Measurements from ENCODE around the gene APCDD1L. TPM values are rescaled to one million over a fixed set of nuclear protein-coding genes. Genes with fewer than 3 reads are reported as not detected.
A peak's percentile ranks its signal among the peaks of the same experiment; 100 is the strongest.

Gene APCDD1L
- total RNA-seq, 1 experiment from 2014 or later = 2.8 TPM

DNA sequence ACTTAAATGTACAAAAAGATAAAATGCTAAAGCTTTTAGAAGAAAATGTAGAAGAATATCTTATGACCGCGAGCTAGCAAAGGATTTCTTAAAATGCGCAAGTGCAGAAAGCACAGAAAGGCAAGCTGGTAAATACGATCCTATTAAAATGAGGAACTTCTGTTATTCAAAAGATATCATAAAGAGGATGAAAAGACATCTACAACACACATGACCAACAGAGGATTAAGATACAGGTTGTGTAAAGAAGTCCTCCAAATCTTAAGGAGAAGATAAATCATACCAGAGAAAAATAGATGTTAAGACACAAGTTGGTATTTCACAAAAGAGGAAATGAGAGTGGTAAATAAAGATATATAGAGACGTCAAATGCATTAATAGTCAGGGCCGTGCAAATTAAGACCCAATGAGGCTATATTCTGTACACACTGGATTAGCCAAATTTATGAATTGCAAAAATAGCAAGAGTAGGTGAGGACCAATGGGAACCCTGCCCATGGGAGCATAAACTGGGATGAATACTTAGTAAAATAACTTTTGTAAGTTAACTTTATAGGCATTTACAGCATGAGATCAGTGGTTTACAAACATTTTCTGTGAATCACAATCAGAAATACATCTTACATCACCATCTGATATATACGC lies 23.0 kb downstream of the APCDD1L start:
- DNase-seq (ENCODE audit: low read depth) = no peak

DNA sequence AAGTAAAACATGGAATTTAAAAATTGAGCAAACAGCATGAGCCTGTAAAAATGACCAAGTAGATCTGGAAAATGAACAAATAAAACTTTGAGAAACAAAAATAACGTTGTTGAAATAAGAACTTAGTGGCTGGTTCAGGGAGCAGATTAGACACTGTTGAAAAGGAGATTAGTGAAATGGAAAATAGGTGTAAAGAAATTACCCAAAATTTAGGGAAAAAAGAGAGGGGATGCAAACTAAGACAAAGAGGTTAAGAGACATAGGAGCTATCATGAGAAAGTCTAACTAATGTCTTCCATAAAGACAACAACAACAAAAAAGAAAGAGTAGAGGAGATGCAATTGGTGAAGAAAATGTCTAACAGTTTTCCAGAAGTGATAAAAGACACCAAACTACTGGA lies 29.0 kb downstream of the APCDD1L start:
- DNase-seq (ENCODE audit: low read depth) = no peak

GRCh38 chr20:58485393-58485792 lies 29.8 kb downstream of the APCDD1L start:
- no peak for DNase-seq (ENCODE audit: low read depth)

- DNase-seq (ENCODE audit: low read depth) = no peak
Observed at GRCh38 chr20:58483470-58483869, 31.7 kb downstream of the APCDD1L start.

DNA sequence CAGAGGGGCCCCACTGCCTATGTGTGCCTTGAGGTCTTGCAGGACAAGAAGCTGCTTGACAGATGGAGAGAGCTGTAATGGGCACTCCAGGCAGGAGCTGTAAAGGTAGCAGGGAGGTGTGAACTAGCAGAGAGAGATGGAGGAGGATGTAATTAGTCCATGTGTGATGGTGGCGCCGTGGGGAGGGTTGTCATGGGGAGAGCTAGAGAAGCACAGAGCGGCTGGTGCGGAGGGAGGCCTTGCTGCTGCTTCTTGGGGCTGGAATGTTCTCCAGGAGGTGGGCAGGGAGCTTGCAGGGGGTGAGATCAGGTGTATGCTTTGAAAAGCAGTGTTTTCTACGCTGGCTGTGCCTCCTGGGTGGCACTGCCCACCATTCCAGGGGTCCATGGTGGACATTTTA lies 32.1 kb downstream of the APCDD1L start:
- DNase-seq (ENCODE audit: low read depth) = no peak

DNA sequence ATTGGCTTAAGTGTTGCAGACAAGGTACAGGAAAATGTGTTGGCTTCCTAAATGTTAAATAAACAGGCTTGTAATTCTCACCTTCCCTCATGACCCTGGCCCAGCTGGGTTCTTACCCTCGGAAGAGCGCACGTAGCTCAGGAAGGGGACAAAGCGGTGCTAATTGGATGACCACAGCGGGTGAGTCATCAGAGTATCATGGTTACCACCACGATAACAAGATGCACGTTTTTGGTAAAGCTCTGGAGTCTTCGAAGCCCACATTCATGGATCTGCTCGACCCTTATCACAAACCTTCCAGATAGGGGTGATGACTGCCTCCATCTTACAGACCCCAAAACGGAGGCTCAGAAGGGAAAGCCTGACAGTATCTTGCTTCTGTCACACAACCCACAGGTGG lies 32.8 kb downstream of the APCDD1L start:
- DNase-seq (ENCODE audit: low read depth) = peak; percentile 71

DNA sequence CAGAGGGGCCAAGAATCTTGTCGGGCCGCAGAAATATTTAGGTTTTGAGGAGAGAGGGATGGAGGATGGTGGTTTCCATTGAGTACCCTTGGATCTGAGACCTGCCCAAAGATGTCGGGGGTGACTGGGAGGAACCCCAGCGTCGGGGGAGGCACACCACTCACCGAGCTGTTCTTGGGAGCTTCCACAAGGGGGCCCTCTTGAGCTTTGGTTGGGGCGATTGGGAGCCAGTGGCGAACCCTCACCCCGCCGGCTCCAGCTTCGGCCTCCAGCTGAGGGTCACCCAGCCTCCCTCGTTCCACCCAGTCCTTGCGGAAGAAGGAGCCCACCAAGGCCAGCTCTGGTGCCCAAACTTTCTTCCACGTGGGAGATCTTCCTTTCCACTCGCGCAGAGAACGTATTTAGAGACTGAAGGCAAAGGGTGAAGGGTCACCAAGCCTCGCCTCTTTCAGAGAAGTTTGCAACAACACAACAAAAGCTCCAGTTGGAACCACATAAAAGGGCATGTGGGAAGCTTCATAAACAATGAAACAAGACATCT lies 33.6 kb downstream of the APCDD1L start:
- peak; percentile 74 for DNase-seq (ENCODE audit: low read depth)

GRCh38 chr20:58480551-58481336 lies 34.5 kb downstream of the APCDD1L start:
- DNase-seq (ENCODE audit: low read depth) = no peak

GRCh38 chr20:58479726-58480440 lies 35.3 kb downstream of the APCDD1L start:
- DNase-seq (ENCODE audit: low read depth) = no peak

DNA sequence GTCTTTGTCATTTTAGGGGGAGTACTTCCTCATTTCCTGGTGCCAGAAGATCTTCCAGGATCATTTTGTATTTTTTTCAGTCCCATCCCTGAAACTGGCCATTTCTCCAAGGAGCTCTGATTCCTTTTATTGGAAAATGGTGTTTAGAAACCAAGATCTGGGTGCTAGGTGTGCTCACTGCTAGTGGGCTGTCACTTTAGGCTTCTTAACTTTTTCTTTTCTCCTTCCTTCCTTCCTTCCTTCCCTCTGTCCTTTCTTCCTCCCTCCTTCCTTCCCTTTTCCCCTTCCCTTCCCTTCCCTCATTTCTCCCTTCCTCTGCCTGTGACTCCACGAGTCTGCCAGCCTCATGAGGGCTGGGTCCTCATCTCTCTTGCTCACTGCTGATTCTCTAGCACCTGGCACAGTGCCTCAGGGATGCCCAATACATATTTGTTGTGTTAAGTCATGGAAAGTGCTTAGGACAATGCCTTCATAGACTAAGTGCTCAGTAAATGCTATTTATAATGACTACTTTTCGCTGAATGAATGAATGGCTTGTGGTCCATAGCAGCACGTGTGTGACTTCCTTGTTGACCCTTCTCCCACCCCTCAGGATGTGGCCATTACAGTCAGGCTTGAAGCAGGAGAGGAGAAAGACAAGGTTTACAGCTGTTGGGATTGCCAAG lies 36.9 kb downstream of the APCDD1L start:
- no peak for DNase-seq (ENCODE audit: low read depth)

GRCh38 chr20:58475466-58475865 lies 39.7 kb downstream of the APCDD1L start:
- no peak for DNase-seq (ENCODE audit: low read depth)

DNA sequence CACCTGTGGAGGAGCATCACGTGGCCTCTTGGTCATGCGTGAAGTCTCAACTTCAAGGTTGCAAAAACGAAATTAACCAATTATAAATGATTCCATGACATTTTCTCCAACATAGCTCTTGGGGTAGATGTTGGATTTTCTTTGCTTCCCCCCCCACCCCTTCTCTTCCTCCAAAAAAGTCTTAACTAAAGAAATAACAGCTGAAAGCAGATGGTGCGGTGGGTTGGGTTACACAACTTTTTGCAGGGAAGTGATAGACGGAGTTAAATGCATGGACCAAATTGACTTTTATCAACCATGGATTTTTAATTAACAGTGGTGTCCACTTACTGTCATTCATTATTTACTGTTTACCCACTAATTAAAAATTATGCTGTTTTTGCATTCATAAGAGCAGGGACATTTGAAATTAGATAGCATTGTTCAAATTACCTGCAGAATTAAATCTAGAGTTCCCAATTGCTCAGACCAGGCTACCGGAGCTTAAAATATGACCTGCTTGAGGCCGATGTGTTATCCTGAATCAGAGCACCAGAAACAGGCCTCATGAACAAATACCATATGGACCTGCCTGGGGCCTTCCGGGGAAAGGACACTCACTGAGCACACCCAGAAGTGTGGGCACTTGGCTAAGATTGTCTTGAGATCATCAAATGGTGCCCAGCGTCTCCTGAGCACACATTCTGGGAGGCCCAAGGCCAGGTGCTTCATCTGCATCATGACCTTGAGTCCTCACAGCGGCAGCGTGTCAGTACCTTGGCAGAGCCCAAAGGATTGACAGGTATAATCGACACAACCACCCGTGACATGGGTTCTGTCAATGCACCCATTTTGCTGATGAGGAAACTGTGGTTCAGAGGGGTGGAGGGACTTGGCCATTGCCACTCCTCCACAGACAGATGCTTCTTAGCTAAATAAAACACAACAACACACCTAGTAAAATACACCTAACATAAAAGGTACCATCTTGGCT lies 41.5 kb downstream of the APCDD1L start:
- DNase-seq (ENCODE audit: low read depth) = no peak

GRCh38 chr20:58472273-58473018 lies 42.8 kb downstream of the APCDD1L start:
- no peak for DNase-seq (ENCODE audit: low read depth)

- DNase-seq (ENCODE audit: low read depth) = no peak
Observed at GRCh38 chr20:58471193-58472164, 43.7 kb downstream of the APCDD1L start.

DNA sequence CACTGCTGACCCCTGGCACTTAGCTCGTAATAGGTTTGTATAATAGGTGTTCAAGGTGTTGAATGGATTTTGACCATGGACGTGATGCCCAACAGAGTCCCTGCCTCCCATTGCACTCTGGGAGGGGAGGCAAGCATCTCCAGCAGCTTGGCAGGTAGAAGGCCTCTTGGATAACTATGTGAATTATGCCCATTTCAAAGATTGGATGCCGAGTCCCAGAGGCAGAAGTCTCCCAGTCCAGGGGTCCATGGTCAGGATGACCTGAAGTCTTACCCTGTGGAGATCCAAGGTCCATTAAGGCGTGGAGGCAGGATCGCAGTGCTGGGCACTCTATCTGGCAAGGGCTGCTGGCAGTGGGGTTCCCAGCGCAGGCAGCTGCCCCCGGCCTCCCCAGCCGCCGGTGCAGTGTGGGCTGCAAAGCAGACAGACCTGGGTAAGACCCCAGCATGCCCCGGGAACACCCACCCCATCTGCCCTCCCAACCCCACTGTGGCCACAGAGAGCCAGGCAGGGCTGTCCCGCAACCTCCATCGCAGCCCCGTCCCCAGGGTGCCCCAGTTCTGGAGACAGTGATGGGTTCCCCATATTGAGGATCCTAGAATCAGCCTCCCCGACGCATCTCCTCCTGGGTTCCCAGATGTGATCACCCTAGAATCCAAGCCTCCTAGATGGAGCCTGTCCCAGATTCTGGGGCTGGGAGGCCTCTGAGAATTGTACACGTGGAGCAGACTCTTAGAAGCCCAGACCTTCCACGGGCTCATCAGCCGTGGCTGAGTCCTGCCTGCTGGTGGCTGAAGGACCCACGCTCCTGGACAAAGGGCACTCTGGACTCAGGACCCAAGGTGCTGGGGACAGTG lies 44.6 kb downstream of the APCDD1L start:
- DNase-seq (ENCODE audit: low read depth) = no peak

GRCh38 chr20:58469616-58470015 lies 45.6 kb downstream of the APCDD1L start:
- DNase-seq (ENCODE audit: low read depth) = no peak

- DNase-seq (ENCODE audit: low read depth) = no peak
Observed at GRCh38 chr20:58467572-58468527, 47.3 kb downstream of the APCDD1L start.
